GM20000 (cell line): Measurements from ENCODE around the gene HSPG2.

Experiments used
- DNase-seq: peaks from one replicate; pipeline ENCODE4 v3.0.0; 2012; ENCODE audit warnings: low spot score
- TF ChIP-seq, protein P1 (sequence below): IDR thresholded peaks from 2 replicates; pipeline ENCODE4 v1.5.1; 2012; ENCODE audit warnings: mild to moderate bottlenecking, control low read depth; ENCODE audit errors: extremely low read depth, missing control alignments

HSPG2 gene

DNA sequence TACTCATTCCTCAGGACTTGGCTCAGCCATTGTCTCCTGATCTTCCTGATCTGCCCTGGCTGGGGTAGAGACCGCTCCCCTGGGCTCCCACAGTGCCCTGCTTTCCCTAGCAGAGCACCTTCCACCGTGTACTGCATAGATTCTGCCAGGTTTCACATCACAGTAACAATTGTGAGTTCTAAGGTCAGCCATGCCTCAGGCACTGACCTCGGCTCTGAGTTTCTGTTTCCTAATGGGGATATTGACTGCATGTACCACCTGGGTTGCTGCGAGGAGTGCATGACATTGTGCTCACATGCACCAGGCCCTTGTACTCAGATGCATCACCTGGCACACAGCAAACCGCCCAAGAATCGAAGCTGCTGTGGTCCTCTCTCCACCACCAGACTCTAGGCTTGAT, 46.0 kb downstream of the HSPG2 start:
- no peak for DNase-seq

DNA sequence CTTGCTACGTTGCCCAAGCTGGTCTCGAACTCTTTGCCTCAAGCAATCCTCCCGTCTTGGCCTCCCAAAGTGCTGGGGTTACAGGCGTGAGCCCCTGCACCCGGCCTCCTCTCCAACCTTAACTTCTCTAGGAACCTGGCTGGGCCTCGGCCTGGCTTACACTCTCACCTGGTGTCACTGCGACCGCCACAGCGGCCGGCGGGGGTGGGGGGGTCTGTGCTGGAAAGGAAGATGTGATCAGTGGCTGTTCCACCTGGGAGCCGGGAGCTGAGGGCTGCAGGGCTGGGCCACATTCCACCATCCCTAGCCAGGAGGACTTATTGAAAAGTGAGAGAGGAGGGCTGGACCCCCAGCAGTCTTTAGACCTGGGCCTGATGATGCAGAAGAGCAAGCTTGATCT, 48.6 kb downstream of the HSPG2 start:
- DNase-seq, result no peak
- TF ChIP-seq, protein P1, sequence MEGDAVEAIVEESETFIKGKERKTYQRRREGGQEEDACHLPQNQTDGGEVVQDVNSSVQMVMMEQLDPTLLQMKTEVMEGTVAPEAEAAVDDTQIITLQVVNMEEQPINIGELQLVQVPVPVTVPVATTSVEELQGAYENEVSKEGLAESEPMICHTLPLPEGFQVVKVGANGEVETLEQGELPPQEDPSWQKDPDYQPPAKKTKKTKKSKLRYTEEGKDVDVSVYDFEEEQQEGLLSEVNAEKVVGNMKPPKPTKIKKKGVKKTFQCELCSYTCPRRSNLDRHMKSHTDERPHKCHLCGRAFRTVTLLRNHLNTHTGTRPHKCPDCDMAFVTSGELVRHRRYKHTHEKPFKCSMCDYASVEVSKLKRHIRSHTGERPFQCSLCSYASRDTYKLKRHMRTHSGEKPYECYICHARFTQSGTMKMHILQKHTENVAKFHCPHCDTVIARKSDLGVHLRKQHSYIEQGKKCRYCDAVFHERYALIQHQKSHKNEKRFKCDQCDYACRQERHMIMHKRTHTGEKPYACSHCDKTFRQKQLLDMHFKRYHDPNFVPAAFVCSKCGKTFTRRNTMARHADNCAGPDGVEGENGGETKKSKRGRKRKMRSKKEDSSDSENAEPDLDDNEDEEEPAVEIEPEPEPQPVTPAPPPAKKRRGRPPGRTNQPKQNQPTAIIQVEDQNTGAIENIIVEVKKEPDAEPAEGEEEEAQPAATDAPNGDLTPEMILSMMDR, result no peak

More for the DNA sequence above, 46.0 kb downstream of the HSPG2 start:
- TF ChIP-seq, protein P1, result no peak

DNA sequence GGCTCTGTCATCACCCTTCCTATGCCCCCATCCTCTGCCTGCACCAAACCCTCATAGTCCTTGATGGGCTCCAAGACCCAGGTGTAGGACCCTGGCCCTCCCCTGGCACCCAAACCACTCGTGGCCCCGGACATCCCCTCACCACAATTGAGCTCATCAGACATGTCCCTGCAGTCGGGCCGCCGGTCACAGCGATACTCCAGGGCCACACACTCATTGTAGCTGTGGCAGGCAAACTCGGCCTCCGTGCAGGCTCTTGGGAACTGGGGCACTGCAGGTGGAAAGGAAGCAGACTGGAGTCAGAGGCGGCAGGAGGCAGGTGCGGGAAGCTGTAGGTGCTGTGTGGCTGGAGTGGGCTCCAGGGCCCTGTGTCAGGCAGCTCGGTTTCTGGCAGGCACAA, 49.3 kb downstream of the HSPG2 start:
- no peak for DNase-seq
- TF ChIP-seq, protein P1, result no peak

DNA sequence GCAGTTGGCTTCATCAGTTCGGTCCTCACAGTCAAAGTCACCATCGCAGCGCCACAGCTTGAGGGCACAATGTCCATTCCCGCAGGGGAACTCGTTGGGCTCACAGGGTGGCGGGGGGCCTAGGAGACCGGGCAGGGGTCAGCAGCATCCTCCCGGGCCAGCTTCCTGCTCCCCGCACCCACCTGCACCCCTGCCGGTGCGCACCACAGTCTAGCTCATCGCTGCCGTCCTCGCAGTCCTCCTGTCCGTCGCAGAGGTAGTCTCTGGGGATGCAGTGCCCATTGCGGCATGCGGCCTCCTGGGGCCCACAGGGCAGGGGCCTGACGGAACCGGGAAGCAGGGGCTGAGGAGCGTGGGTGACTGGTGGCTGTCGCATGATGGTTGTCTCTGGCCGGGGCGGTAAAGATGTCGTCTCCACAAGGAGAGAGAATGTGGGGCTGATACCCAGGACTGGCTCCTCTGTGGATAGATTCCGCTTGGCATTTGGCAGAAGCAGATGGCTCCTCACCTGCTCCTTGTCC, 49.8 kb downstream of the HSPG2 start:
- TF ChIP-seq, protein P1, result no peak
- no peak for DNase-seq

DNA sequence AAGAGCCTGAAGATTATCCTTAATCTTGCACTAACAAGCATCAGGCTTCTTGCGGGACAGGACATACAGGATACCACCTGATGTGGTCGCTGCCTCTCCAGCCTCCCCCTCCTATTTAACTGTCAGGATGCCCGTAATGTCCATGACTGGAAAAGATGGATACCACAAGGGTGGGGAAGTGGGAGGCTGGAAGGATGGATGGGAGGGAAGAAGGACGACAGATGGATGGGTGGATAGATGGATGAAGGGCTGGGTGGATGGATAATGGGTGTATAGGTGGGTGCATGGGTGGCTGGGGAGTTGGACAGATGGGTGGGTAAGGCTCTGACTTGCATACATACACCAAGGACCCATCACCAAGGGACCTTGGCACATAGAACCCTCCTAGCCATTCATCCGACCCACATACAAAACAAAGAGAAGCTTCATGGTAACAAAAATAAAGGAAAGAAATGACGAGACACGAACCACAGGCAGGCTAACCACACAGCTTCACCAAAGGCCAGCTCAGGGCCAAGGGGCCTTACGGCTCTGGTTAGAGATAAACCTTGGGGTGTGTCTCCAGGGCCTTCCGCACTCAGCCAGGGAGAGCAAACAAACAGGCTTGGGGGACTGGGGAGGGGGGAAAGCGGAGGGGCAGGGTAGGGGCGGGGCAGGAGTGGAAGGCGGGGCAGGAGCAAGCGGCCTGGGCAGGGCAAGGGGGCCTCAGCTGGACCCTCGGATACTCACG, 50.5 kb downstream of the HSPG2 start:
- TF ChIP-seq, protein P1, result no peak
- DNase-seq, result no peak

DNA sequence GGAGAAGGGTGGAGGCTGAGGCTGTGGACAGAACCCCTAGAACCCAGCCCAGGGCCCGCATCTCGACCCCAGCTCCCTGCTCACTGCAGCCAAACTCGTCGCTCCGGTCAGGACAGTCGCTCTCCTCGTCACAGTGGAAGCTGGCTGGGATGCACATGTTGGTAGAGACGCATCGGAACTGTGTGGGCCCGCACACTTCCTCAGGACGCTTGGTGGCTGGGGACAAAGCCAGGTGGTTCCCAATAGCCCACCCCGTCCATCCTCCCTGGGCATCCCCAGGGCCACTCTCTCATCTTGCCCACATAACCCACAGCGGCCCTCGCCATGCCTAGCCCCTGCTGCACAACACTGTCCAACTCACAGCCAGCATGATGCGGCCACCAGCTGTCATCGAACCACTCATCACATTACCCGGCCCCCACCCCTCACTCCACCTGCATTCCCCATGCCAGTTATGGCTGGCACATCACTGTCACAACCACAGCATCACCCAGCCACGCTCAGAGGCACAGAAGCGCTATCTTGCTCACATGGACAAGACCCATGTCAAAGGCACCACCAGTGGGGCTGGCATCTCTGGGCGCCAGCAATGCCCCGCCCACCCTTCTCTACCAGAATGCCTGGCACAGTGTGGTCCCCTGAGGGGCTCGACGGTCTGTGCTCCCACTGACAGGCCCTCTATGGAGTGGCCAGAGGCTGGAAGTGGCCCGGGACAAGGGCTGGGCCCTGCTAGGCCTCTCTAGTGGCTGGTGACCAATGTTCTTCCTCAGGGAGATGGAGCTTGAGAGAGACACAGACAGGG, 51.7 kb downstream of the HSPG2 start:
- no peak for DNase-seq
- TF ChIP-seq, protein P1, result no peak
